ENCODE data around the gene CACNA2D4.

Gene CACNA2D4

DNA sequence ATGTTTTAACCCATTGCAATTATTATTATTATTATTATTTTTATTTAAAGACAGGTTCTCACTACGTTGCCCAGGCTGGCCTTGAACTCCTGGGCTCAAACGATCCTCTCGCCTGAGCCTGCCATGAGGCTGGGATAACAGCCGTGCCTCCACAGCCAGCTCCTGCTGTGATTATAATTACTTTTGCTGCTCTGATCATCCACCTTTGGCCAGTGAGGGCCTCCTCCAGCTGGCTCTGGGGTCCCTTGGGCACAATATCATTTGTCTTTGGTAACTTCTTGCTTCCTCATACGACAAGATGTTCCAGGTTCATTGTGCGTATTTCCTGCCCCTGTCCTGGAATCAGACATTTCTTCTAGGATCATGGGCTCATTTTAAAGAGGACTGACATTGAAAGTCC, 69.7 kb downstream of the CACNA2D4 start:
- in situ Hi-C loops (cut with MboI; ENCODE audit: low sequenced_read_pairs) = no loop called here

DNA sequence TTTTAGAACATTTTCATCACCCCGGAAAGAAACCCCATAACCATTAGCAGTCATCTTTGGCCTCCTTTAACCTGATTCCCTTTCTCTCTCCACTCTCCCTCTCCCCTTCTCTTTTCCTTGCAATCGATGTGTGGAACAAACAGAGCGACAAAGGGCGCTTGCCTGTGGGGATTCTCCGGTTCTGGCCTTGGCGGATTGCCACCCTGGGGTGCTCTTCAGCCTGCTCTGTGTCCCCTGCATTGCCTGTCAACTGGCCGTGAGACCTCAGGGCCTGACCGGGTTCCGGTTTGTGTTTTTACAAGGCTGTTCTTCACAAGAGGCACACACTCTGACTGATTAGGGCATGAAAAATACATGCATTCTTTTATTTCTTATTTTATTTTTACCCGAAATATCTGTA, 70.3 kb downstream of the CACNA2D4 start:
- in situ Hi-C loops (cut with MboI; ENCODE audit: low sequenced_read_pairs) = no loop called here

- in situ Hi-C loops (cut with MboI; ENCODE audit: low sequenced_read_pairs) = no loop called here
These were observed 71.0 kb downstream of the CACNA2D4 start for GRCh38 chr12:1847411-1847810.

GRCh38 chr12:1846421-1847405, 71.7 kb downstream of the CACNA2D4 start:
- in situ Hi-C loops (cut with MboI; ENCODE audit: low sequenced_read_pairs) = no loop called here

DNA sequence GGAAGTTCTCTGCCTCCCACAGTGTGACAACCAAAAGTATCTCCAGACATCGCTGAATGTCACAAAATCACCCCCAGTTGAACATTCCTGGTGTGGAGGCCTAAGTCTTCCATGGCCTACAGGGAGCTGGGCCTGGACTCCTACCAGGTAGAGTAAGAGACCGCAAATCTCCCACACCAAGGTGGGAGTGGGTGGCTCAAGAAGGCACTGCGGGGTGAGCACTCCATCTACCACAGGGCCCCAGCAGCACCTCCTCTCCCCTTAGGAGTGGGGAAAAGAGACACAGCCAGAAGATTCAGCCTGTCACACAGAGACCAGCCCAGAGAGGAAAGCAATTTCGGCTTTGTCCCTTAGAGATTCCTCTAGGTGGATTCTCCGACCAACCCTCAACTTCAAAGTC, 72.6 kb downstream of the CACNA2D4 start:
- in situ Hi-C loops (cut with MboI; ENCODE audit: low sequenced_read_pairs) = no loop called here

GRCh38 chr12:1845427-1845826, 73.0 kb downstream of the CACNA2D4 start:
- in situ Hi-C loops (cut with MboI; ENCODE audit: low sequenced_read_pairs) = no loop called here

DNA sequence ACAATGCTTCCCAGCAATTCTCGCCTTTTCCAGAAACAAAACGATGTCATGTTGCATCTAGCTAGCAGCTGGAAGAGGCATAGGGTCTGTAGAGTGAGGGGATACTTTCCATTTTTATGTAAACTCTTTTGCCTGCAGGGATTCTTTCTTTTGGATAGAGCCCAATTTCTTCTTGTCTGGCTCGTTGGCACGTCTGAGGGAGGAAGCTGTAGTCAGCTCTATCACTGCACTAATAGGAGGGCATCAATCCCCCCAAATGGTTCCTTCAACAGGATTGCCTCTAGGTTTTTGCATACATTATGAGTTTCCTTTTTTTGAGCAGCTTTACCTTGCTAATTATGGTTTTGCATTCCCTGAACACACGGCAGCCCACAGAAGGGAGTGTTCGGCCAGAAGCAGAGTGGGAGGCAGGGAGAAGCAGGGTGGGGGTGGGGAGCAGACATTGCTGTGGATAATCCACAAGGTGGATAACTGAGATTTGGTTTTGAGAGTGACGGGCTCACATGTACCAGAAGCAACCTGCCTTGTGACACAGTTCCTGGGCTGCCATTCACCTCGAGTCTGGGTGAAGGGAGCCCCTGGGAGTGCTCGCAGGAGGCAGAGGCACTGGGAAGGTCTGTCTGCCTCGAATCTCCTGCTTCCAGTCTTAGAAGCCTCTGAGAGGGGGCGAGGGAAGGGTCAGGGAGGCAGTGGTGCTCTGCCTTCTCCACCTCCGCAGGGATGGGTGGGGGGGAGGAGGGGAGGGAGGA, 73.6 kb downstream of the CACNA2D4 start:
- in situ Hi-C loops (cut with MboI; ENCODE audit: low sequenced_read_pairs) = no loop called here

DNA sequence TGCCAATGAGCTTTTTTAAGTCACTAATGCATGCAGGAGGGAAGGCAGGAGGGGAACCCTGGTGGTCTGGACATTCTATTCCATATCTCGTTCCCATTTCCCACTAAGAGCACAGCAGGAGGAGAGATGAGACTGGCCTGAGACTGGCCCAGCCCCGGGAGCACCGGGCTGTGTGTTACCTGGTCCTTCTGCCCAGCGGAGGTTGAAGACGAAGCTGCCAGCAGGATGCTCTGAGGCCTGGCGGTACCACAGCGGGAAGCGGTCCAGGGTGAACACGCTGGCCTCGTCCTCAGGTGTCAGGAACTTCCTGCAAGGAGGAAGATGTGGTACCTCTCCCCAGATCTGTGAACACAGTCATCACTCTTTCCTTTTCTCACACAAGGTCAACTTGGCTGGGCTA, 74.2 kb downstream of the CACNA2D4 start:
- in situ Hi-C loops (cut with MboI; ENCODE audit: low sequenced_read_pairs) = no loop called here

DNA sequence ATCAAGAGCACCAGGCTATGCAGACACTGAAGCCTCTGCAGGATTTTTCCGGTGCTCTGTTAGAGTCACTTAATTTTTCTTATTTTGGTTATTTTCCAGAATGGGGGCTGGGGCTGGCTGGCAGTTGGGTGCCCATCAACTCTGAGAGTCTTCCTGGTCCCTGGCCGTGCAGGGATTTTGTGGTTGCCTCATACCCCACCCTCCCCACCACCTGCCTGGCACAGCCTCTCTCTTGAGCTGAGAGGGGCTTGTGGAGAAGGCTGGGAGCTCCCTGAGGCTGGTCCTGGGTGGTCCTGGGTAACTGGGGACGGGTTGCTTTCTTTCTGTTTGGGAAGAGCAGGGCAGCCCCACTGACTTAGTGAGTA, 74.8 kb downstream of the CACNA2D4 start:
- in situ Hi-C loops (cut with MboI; ENCODE audit: low sequenced_read_pairs) = no loop called here

DNA sequence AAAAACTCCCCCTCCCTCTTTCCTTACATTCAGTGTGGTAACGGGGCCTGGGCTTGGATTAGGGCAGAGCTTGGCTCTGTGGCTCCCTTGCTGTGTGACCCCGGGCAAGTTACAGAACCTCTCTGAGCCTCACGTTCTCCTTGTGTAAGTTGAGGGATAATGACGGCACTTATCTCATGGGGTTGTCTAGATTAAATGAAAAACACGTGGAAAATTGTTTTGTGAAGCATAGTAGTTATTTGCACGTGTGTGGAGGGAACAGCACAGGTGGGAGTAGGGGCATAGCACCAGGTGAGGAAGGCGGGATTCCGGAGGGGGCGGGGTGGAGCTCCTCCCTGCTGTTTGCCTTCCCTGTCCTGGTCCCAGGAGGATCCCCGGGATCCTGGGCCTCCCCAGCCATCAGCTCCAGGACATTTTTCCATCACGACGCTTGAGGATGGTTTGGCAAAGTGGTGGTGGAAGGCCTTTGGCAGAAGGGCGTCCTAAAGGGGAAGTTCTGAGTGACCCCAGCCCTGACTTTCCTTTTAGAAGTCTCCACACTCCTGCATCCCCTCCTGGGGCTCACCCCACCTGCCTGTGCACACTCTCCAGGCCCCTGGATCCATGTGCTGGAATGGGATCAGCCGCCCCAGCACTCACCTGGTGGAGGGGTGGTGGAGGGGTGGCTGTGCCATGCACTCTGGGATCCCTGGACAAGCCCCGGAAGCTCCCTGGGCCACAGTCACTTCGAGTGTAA, 75.4 kb downstream of the CACNA2D4 start:
- in situ Hi-C loops (cut with MboI; ENCODE audit: low sequenced_read_pairs) = no loop called here

DNA sequence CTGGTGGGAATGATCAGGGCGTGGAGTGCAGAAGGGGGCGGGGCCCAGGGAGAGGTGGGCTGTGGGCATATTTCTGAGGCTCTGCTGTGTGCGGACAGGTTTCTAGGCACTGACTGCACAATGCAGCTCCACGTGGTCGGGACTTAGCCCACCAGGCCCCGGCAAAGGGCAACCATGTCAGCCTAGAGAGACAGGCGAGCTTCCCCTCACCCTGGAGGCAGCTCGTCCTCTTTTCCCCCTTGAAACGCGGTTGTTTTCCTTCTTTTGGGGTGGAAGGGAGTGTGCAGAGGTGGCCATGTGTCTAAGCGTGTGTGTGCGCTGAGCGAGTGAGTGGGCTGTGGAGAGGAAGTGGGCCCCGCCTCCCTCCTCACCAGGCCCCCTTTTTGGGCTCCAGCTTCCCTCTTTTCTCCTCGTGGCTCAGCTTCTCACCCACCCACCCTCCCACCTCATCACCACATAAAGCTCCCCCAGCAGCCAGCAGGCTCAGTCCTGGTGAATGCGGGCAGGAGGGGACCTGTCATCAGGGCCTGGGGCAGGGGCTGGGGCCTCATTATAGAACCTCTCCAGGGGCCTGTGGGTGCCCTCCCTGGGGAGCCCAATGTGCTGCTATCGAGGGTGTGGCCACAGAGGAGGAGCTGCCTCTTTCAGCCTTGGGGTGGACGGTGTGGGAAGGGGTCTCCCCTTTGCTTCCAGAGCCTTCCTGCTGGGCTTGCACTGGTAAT, 76.1 kb downstream of the CACNA2D4 start:
- in situ Hi-C loops (cut with MboI; ENCODE audit: low sequenced_read_pairs) = no loop called here

- in situ Hi-C loops (cut with MboI; ENCODE audit: low sequenced_read_pairs) = no loop called here
These were observed 76.8 kb downstream of the CACNA2D4 start for GRCh38 chr12:1841586-1842182.

DNA sequence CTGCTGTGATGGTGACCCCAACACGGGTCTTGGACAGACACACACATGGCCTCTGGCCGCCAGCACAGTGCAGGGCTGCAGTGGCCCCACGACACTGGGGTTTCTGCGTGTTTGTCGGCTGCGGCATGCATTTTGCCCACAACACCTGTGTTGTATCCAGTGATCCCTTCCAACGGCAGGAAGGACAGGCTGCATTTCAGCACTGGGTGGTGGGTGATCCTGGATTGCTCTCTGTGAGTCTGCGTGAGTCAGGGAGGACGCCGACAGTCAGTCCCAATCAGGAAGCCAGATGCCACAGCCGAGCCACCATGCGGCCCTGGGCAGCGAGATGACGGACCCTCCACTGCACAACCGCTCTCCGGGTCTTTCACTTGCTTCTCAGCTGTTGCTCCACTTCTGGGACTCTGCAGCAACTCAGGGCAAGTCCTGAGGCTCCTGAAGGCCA, 77.4 kb downstream of the CACNA2D4 start:
- in situ Hi-C loops (cut with MboI; ENCODE audit: low sequenced_read_pairs) = no loop called here

- in situ Hi-C loops (cut with MboI; ENCODE audit: low sequenced_read_pairs) = no loop called here
These were observed 78.2 kb downstream of the CACNA2D4 start for GRCh38 chr12:1839956-1840951.

- in situ Hi-C loops (cut with MboI; ENCODE audit: low sequenced_read_pairs) = no loop called here
These were observed 79.0 kb downstream of the CACNA2D4 start for GRCh38 chr12:1839464-1839863.

DNA sequence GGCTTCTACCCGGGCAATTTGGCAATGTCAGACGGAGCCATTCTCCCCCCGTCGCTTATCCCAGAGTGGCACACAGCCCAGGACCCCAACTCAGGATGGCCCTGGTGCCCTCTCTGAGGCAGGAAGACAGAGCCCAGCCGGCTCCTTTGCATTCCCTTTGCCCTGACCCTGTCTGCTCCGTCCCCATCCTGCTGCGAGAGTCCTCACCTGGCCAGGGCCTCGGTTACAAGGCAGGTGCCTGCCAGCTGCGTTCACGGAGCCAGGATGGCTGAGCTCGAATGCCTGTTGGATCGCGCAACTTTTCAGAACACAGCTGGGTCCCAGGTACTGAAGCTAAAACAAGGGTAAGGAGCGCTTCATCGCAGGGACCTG, 79.5 kb downstream of the CACNA2D4 start:
- in situ Hi-C loops (cut with MboI; ENCODE audit: low sequenced_read_pairs) = no loop called here

GRCh38 chr12:1838205-1838993, 80.1 kb downstream of the CACNA2D4 start:
- in situ Hi-C loops (cut with MboI; ENCODE audit: low sequenced_read_pairs) = no loop called here

- in situ Hi-C loops (cut with MboI; ENCODE audit: low sequenced_read_pairs) = no loop called here
These were observed 80.8 kb downstream of the CACNA2D4 start for GRCh38 chr12:1837541-1838204.

Data from HL-60/S4 (cell line).